Smooth muscle cell (in vitro differentiated cells): ENCODE results near the gene ADCY3. TPM values are rescaled to one million over a fixed set of nuclear protein-coding genes. Genes with fewer than 3 reads are reported as not detected.

Source experiments
- DNase-seq: peaks from one replicate; lab custom pipeline; 2025; ENCODE audit not compliant: unreplicated experiment; lab: John Stamatoyannopoulos, UW
- H2AFZ ChIP-seq: fragments of 200-600 bp; sonication (generic); 2 replicates; pipeline ENCODE4 v1.6.0; 2016; ENCODE audit warnings: antibody characterized with exemption, low read depth, mild to moderate bottlenecking
- H3F3A ChIP-seq: fragments of 200-600 bp; sonication (generic); 2 replicates; pipeline ENCODE4 v1.6.0; 2017; ENCODE audit warnings: antibody characterized with exemption, low read depth
- H3K27ac ChIP-seq: fragments of 200-600 bp; sonication (generic); 2 replicates; pipeline ENCODE4 v1.5.1; 2016; ENCODE audit warnings: low read depth, mild to moderate bottlenecking
- H3K27me3 ChIP-seq: fragments of 200-600 bp; sonication (generic); 2 replicates; pipeline ENCODE4 v1.6.1; 2016; ENCODE audit warnings: low read depth, mild to moderate bottlenecking
- H3K36me3 ChIP-seq: fragments of 200-600 bp; sonication (generic); 2 replicates; pipeline ENCODE4 v1.5.1; 2016; ENCODE audit warnings: low read depth
- H3K4me1 ChIP-seq: fragments of 200-600 bp; sonication (generic); 2 replicates; pipeline ENCODE4 v1.5.1; 2016; ENCODE audit warnings: low read depth
- H3K4me2 ChIP-seq: fragments of 200-600 bp; sonication (generic); 2 replicates; pipeline ENCODE4 v1.6.0; 2016; ENCODE audit warnings: mild to moderate bottlenecking
- H3K4me3 ChIP-seq: fragments of 200-600 bp; sonication (generic); 2 replicates; pipeline ENCODE4 v1.5.1; 2016; ENCODE audit warnings: mild to moderate bottlenecking
- H3K79me2 ChIP-seq: fragments of 200-600 bp; sonication (generic); 2 replicates; pipeline ENCODE4 v1.6.0; 2016; ENCODE audit warnings: low read depth, mild to moderate bottlenecking
- H3K9ac ChIP-seq: fragments of 200-600 bp; sonication (generic); 2 replicates; pipeline ENCODE4 v1.6.0; 2016; ENCODE audit warnings: low read depth
- H3K9me3 ChIP-seq: fragments of 200-600 bp; sonication (generic); replicated peaks from 2 replicates; pipeline ENCODE4 v1.5.1; 2016; ENCODE audit warnings: low read depth
- H4K20me1 ChIP-seq: fragments of 200-600 bp; sonication (generic); 2 replicates; pipeline ENCODE4 v1.6.0; 2016; ENCODE audit warnings: low read depth
- CTCF ChIP-seq: fragments of 200-600 bp; sonication (generic); IDR thresholded peaks from 2 replicates; pipeline ENCODE4 v1.5.1; 2017; ENCODE audit warnings: borderline replicate concordance, mild to moderate bottlenecking, antibody characterized with exemption; ENCODE audit not compliant: insufficient read depth, poor library complexity, severe bottlenecking
- WGBS: methylation state at CpG from one replicate; pipeline ENCODE4 v1.1.7; 2016; ENCODE audit warnings: low lambda C conversion rate; 5-methylcytosine and 5-hydroxymethylcytosine counted together
- polyA plus RNA-seq: library from polyadenylated mRNA; unstranded; fragments of >200 nt; fragmentation: Nextera tagmentation; extraction: Ambion mirVana; gene quantifications from 2 replicates; pipeline ENCODE4 v1.2.1, GENCODE V29; 2016
- total RNA-seq: library from RNA; depleted of rRNA; stranded (reverse); fragments of >200 nt; gene quantifications from 2 replicates; pipeline ENCODE4 v1.2.3, GENCODE V29; 2014

ADCY3 gene
- total and polyA plus RNA-seq, 2 experiments from 2014 or later, result 20.8 to 41.7 TPM

GRCh38 chr2:24912523-24912922 is 7.5 kb downstream of the ADCY3 start:
- H3K9ac ChIP-seq, result no peak overlapping the region
- no peaks in the 10 kb centered on the region for H3K27me3 ChIP-seq
- H3F3A ChIP-seq, result no peaks in the 10 kb centered on the region
- no peak for TF ChIP-seq CTCF
- H3K4me2 ChIP-seq, result no peak overlapping the region
- no peaks in the 10 kb centered on the region for H3K36me3 ChIP-seq
- WGBS, result 95% methylated on average over 7 of the region's 7 CpGs
- H3K4me1 ChIP-seq, result peaks cover under 1% of the 10 kb centered on the region
- DNase-seq, result no peak
- H4K20me1 ChIP-seq, result peaks cover 16% of the 10 kb centered on the region
- no peak overlapping the region for H3K4me3 ChIP-seq
- no peak overlapping the region for H3K27ac ChIP-seq
- no peak overlapping the region for H2AFZ ChIP-seq
- H3K9me3 ChIP-seq, result no peaks in the 10 kb centered on the region
- peaks cover 10% of the 10 kb centered on the region for H3K79me2 ChIP-seq

DNA sequence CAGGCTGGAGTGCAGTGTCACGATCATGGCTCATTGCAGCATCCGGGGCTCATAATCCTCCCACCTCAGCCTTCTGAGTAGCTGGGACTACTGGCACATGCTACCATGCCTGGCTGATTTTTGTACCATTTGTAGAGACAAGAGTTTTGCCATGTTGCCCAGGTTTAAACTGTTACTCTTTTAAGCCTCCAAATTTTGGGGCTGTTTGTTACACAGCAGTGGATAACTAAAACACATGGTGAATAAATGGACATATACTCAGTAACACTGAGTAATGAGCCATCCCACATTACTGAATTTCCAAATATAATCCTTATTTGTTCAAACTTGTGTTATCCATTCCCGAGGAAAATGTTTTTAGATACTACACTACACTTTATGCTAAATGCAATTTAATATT is 9.8 kb downstream of the ADCY3 start:
- Histone ChIP-seq H3K27ac (no peak overlapping the region), H3K79me2 (peaks cover 4% of the 10 kb centered on the region), H3K4me1 (peaks cover 4% of the 10 kb centered on the region), H3K4me3 (no peak overlapping the region), H3F3A (no peaks in the 10 kb centered on the region), H2AFZ (no peak overlapping the region), H3K36me3 (no peaks in the 10 kb centered on the region), H3K9me3 (no peaks in the 10 kb centered on the region), H4K20me1 (peaks cover 1% of the 10 kb centered on the region), H3K27me3 (no peaks in the 10 kb centered on the region), H3K4me2 (no peak overlapping the region), H3K9ac (no peak overlapping the region)
- no peak for TF ChIP-seq CTCF
- whole genome bisulfite sequencing, result 96% methylated on average over 3 of the region's 3 CpGs
- no peak for DNase-seq

- H3K36me3 ChIP-seq, result no peaks in the 10 kb centered on the region
- H3K79me2 ChIP-seq, result peaks cover 4% of the 10 kb centered on the region
- WGBS, result 93% methylated on average over 5 of the region's 5 CpGs
- H3K4me2 ChIP-seq, result no peak overlapping the region
- no peaks in the 10 kb centered on the region for H4K20me1 ChIP-seq
- TF ChIP-seq CTCF, result no peak
- H3K27me3 ChIP-seq, result no peaks in the 10 kb centered on the region
- H2AFZ ChIP-seq, result no peak overlapping the region
- DNase-seq, result no peak
- peaks cover 4% of the 10 kb centered on the region for H3K4me1 ChIP-seq
- no peaks in the 10 kb centered on the region for H3F3A ChIP-seq
- H3K27ac ChIP-seq, result no peak overlapping the region
- H3K9me3 ChIP-seq, result no peaks in the 10 kb centered on the region
- H3K4me3 ChIP-seq, result no peak overlapping the region
- H3K9ac ChIP-seq, result no peak overlapping the region
These were observed 10.4 kb downstream of the ADCY3 start for GRCh38 chr2:24909555-24910177.

DNA sequence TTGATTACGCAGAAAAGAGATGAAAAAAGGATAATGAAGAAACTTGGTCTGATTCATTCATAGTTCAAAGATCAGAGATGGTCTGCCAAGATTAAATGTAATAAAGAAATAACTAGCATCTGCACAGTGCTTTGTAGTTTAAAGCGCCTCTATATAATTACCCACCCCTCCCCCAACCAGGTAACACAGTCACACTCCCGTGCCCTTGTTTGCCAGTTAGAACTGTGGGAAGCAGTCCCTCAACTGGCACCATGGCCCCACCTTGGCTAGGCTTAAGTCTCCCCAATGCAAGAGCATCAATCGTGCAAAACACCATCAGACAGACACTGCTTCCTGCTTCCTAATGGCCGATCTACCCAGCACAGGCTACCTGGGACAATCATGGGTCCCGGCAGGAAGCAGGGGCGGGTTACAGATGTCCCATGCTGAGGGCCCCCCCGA is 11.6 kb downstream of the ADCY3 start:
- Histone ChIP-seq H3K79me2 (peaks cover 4% of the 10 kb centered on the region), H3F3A (no peaks in the 10 kb centered on the region)

More for the DNA sequence above, 11.6 kb downstream of the ADCY3 start:
- Histone ChIP-seq H3K27me3 (no peaks in the 10 kb centered on the region), H3K4me1 (peaks cover 4% of the 10 kb centered on the region), H3K9ac (no peak overlapping the region), H3K9me3 (no peaks in the 10 kb centered on the region), H3K4me3 (no peak overlapping the region), H3K4me2 (no peak overlapping the region), H4K20me1 (no peaks in the 10 kb centered on the region), H2AFZ (no peak overlapping the region), H3K27ac (no peak overlapping the region), H3K36me3 (no peaks in the 10 kb centered on the region)
- DNase-seq, result no peak
- TF ChIP-seq CTCF, result no peak
- WGBS, result 99% methylated on average over 8 of the region's 8 CpGs
